Mononuclear cell (primary cell): ENCODE results near the gene NKD2. TPM values are rescaled to one million over a fixed set of nuclear protein-coding genes. Genes with fewer than 3 reads are reported as not detected.
"Not testable (repeated sequence)": the region's sequence is repeated elsewhere in the genome, so short reads cannot be mapped to it uniquely, and the experiment has no call there.

ENCODE experiments used
- H3K27me3 ChIP-seq: 2 replicates; pipeline ENCODE4 v1.6.0; 2011; ENCODE audit warnings: low read length, control low read depth; ENCODE audit not compliant: insufficient read depth
- H3K4me1 ChIP-seq: 2 replicates; pipeline ENCODE4 v1.5.1; 2011; ENCODE audit warnings: mild to moderate bottlenecking, low read length, control low read depth; ENCODE audit not compliant: insufficient read depth
- H3K4me3 ChIP-seq: 2 replicates; pipeline ENCODE4 v1.5.1; 2011; ENCODE audit warnings: mild to moderate bottlenecking, low read length, moderate library complexity
- H3K9me3 ChIP-seq: 2 replicates; pipeline ENCODE4 v1.5.1; 2011; ENCODE audit warnings: low read depth, mild to moderate bottlenecking, control low read depth, low read length
- total RNA-seq: library from RNA; depleted of rRNA; stranded (reverse); fragments of >200 nt; gene quantifications from one replicate; pipeline ENCODE4 v1.2.3, GENCODE V29; 2012

NKD2 gene
- total RNA-seq, 1 donor, result not detected

DNA sequence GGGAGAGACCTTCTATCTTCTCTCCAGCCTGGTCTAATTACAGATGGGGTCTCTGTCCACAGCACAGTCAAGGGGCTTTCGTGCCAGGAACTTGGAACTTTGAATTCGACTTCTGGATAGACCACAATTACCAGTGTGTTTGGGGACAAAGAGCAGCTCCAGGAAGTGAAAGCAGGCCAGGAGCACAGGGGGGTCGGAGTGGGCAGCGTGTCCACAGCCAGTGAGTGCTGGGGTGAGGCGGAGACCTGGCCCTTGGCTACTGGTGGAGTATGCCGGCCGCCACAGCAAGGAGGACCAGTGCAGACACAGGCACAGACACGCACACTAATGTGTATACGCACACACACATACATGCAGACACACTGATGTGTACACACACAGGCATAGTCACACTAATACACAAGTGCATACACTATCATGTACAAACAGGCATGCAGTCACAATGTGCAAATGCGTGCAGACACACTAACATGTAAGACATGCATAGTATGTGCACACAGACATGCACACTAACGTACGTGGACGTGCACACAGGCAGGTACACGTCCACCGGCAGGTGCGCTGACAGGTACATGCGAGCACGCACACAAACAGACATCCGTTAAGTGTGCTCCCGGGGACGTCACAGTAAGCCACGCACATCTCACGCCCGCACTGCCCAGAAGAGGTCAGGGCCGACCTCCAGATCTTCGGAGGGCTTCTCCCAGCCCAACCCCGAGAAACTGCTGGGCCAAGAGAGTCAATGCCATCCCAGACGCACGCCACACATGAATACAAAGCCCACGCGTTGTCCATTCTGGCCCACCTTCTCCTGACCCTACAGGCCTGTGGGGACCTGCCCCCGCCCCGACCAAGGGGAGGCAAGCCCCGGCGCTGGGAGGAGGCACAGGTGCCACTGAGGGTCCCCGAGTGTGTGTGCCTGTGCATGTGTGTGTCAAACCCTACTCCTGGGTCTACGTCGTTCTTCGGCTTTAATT lies 46.5 kb downstream of the NKD2 start:
- Histone ChIP-seq H3K4me1 (no peaks in the 10 kb centered on the region), H3K9me3 (no peaks in the 10 kb centered on the region), H3K27me3 (no peaks in the 10 kb centered on the region), H3K4me3 (no peak overlapping the region)

DNA sequence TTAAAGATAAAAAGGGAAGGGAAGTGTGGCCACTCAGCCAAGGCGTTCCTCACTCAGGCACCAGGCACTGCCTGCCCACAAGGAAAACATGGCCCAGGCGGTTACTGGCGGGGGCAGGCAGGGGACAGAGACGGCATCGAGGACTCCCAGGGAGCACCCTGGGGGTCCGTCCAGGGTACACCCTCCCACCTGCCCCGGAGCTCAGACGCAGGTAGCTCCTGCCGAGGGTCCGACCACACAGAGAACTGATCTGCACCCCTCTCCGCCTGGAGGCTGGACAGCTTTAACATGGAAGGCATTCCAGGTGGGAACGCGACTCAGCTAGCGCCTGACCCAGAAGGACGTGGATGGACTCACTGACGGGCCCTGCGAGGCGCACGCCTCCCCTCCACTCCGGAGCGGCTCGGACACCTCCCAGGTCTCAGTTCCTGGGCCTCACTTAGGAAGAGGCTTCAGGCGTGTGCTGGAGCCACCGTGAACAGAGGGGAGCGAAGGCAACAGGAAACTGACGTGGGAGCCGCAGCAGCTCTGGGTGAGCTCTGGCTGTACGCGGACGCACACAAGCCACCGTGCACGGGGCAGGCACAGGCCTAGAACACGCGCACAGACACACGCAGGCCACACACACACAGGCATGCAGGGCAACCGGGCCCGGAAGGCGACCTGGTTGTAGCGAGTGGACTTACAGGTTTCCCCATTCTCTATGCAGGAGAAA lies 47.5 kb downstream of the NKD2 start:
- H3K27me3 ChIP-seq, result no peaks in the 10 kb centered on the region
- H3K4me1 ChIP-seq, result no peaks in the 10 kb centered on the region
- H3K4me3 ChIP-seq, result no peak overlapping the region
- H3K9me3 ChIP-seq, result no peaks in the 10 kb centered on the region

DNA sequence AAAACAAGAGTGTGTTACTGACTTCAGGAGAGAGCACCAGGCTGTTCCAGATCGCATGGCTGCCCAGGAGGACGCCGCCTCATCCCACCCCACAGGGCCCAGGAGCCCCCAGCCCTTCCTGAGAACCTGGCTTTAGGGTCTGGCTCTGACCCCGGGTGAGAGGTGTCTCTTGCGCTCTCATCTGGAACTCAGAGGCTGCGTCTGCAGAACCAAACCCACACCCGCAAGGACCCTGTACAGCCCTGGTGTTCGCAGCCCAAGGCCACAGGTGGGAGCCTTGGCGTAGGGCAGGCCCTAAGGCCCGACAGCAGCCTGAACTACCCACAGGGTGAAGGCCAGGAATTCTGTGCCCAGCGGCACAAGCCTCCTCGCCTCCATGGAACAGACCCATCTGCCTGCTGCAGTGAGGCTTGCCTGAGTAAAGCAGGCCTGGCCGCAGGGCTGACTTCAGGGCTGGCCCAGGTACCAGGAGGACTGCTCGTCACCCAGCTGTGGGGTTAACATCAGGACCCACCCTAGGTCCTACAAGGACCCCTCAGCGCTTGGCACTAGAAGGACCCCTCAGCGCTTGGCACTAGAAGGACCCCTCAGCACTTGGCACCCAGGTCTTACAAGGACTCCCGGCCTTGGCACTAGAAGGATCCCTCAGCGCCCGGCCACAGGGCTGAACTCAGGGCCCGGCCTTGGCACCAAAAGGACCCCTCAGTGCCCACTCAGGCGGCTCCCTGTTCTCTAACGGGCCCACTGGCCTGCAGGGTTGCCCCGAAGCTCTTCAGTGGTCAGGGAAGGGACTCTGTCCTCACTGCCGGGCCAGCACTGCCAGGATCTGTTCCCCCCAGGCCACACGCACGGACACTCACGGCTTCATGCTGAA lies 48.2 kb downstream of the NKD2 start:
- Histone ChIP-seq H3K4me3 (no peak overlapping the region), H3K27me3 (no peaks in the 10 kb centered on the region), H3K4me1 (no peaks in the 10 kb centered on the region), H3K9me3 (no peaks in the 10 kb centered on the region)

DNA sequence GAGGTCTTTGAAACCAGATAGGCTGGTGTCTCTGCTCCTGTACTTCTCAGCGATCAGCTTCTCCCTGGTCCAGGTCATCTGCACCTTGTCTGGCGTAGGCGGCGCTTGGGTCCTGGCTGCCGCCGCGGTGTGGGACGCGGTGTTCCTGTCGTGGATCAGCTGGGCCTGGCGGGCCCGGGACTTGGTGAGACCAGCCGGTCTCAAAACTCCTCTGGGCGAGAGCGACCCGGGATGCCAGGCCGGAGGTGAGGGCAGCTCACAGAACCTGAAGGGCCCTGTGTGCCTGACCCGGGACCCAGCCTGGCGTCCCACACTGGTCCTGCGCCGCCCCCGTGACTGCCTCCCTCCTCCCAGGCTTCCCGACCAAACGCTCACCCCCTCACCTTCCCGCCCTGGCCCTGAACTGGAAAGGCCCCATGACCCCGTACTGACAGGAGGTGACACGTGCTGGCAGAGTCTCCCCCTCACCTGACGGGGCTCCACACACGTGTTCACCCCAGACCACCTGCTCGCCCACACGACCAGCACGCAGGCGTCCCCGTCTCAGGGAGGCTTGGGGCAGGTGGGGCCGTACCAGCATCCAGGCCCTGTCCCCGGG lies 49.0 kb downstream of the NKD2 start:
- Histone ChIP-seq H3K9me3 (no peaks in the 10 kb centered on the region), H3K4me3 (no peak overlapping the region), H3K4me1 (no peaks in the 10 kb centered on the region), H3K27me3 (no peaks in the 10 kb centered on the region)

DNA sequence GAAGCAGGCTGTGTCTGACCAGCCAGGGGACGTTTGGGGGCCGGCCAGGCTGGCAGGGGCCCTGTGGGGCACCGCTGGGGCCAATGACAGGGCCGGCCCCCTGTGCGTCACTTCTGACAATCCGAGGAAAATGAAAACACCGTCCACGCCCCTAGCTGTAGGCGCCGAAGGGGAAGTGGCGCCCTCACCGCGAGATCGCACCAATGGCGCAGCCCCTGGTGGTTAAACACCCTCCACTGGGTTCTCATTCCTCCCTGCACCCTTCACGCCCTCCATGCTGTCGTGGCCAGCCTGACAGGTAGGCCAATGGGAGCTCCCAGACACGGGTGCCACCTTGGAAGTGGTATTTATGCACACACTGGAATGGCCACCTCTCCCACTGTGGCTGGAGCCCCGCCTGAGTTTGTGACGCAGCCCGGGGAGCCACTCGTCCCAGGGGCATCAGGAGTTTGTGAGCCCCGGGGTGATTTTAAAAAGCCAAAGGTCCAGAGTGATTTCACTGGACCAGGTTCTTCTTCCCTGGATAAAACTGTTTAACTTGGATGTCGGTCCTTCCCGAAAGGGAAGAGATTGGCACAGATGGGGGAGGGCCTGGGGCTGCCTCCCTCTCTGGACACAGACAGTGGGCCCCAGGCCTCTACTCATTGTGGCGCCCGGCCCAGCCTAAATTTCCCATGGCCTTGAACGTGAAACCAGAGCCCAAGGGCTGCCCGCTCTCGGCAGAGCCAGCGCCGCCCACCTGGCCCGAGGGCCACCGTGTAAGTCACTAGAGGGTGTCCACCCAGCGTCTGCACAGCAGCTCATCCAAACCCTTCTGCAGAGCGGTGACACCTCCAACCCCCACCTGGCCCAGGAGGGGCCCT lies 49.7 kb downstream of the NKD2 start:
- Histone ChIP-seq H3K4me3 (no peak overlapping the region), H3K9me3 (no peaks in the 10 kb centered on the region), H3K4me1 (no peaks in the 10 kb centered on the region), H3K27me3 (no peaks in the 10 kb centered on the region)

DNA sequence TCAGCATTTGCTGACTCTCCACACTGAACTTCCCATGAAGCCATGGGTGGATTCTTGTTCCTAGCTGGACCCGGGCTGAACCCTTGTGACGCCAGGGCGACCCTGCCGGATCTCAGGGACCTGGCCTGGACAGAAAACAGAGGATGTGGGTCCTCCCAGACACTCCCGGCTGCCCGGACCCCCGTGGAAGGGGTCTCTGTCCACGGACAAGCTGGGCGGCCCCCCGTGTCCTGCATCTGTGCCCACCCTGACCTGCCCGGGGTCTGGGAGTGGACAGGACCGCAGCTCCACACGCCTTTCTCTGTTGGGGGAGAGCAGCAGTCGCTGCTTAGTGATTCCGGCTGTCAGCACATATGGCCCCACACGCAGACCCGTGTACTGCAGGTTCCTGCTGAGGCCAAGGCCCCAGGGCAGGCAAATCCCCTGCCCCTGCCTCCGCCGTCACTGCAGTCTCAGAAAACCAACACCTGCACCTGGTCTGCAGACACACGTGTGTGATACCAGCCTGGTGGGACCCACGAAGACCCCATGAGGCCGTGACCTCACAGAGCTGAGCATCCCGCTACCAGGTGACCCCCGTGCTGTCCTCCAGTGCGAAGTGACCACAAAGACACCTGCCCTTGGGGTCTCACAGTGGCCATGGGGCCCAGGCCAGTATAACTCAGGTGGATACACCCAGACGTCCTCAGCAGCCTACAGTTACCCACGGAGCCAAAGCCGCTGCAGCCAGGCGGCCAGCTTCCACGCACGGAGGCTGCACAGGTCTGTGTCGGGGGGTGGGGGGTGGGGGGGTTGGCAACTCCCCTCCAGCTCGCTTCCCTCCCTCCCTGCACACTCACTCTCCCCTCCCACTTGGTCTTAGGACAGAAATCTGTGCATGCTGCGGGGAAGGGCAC lies 50.6 kb downstream of the NKD2 start:
- H3K4me1 ChIP-seq, result no peaks in the 10 kb centered on the region

DNA sequence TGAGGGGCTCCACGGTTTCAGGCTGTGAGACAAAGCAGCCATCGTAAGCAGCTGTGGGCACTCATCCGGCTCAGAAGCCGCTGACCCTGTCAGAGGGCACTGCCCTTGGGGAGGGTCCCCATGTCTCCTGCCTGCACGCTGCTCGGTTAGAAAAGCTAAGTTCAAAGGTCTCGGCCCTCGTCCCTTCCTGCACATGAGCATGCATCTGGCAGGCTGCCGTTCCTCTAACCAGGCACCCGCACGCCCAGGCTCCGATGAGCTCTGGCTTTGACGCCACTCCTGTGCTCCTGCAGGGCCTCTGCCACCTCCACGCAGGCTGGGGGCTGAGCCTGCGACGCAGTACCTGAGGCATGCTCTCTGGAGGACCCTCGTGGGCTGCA lies 51.3 kb downstream of the NKD2 start:
- no peaks in the 10 kb centered on the region for H3K9me3 ChIP-seq
- H3K4me1 ChIP-seq, result no peaks in the 10 kb centered on the region
- no peaks in the 10 kb centered on the region for H3K27me3 ChIP-seq
- no peak overlapping the region for H3K4me3 ChIP-seq

More for the DNA sequence above, 50.6 kb downstream of the NKD2 start:
- Histone ChIP-seq H3K27me3 (no peaks in the 10 kb centered on the region), H3K9me3 (no peaks in the 10 kb centered on the region), H3K4me3 (no peak overlapping the region)

DNA sequence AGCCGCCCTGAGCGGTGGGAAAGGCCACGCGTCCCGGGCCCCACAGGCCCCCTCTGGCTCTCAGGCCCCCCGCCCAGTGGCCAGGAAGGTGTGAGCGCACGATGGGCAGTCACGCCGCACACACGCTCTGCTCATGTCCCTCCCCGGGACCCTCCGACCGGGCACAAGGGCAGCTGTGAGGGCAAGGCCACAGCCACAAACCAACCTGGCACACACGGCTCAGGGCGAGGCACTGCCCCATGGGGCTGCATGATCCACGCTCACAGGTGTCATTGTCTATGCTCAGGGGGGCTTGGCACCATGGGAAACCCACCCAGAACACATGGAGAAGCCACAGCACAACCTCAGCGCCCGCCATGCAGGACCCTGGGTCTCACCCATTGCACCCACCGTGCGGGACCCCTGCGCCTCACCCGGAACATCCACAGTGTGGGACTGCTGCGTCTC lies 52.0 kb downstream of the NKD2 start:
- H3K4me1 ChIP-seq, result no peaks in the 10 kb centered on the region
- H3K9me3 ChIP-seq, result no peaks in the 10 kb centered on the region

DNA sequence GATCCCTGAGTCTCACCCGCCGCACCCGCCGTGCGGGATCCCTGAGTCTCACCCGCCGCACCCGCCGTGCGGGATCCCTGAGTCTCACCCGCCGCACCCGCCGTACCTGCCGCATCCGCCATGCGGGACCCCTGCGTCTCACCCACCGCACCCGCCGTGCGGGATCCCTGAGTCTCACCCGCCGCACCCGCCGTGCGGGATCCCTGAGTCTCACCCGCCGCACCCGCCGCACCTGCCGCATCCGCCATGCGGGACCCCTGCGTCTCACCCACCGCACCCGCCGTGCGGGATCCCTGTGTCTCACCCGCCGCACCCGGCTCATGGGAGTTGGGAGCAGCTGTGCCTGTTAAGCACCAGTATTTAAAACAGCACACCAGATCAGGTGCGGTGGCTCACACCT lies 52.7 kb downstream of the NKD2 start:
- not testable (repeated sequence) for H3K27me3 ChIP-seq, H3K4me1 ChIP-seq, H3K4me3 ChIP-seq, H3K9me3 ChIP-seq

More for the DNA sequence above, 52.0 kb downstream of the NKD2 start:
- Histone ChIP-seq H3K27me3 (no peaks in the 10 kb centered on the region), H3K4me3 (no peak overlapping the region)

DNA sequence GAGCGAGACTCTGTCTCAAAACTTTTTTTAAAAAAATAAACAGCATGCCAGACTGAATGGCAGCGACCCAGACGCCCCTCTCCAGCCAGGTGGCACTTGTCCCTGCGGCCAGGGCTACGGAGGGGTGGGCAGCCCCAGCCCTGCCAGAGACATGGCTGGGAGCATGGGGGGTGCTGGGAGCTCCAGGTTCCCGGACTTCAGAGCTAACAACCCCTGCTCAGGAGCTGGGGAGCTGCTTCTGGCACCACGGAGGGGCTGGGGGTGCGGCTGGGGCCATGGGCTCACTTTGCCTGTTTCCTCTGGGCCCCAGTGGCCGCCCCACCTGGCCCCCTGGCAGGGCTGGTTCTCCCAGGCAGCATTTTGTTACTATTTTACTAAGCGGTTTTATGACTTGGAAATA lies 53.3 kb downstream of the NKD2 start:
- no peaks in the 10 kb centered on the region for H3K4me1 ChIP-seq
- no peak overlapping the region for H3K4me3 ChIP-seq
- H3K27me3 ChIP-seq, result no peaks in the 10 kb centered on the region
- H3K9me3 ChIP-seq, result no peaks in the 10 kb centered on the region

DNA sequence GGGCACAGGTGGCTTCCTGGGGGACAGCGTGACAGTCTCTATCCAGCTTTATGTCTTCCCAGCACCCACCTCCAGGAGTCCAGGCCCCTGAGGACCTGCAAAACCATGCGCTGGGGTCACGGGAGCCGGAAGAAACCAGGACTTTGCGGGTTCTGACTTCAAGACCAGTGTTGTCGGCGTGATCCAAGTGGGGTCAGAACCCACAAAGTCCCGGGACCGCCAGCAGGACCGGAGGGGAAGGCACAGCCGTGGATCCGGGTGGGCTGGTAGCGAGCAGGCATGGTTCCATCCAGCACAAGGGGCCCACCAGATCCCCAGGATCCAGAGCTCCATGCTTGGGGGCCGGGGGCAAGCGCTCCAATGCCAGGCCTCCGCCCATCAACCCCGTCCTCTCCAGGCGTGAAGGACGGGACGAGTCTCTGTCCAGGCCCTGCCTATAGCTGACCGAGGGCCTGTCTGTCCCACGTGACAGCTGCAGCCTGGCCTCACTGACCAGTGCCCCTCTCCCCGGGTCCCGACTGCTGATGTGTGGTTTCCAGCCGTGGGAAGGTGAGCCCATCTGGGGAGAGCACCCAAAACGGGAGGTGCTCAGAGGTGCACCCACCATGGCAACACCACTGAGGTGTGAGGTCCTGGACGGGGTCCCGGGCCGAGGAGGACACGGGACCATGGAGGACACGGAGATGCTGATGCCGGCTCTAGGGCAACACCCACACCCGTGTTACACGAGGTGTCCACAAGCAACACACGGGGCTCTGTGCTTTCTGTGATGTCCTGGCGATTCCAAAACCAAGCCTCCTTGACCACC lies 54.4 kb downstream of the NKD2 start:
- Histone ChIP-seq H3K27me3 (no peaks in the 10 kb centered on the region), H3K4me3 (no peak overlapping the region), H3K4me1 (no peaks in the 10 kb centered on the region), H3K9me3 (no peaks in the 10 kb centered on the region)

DNA sequence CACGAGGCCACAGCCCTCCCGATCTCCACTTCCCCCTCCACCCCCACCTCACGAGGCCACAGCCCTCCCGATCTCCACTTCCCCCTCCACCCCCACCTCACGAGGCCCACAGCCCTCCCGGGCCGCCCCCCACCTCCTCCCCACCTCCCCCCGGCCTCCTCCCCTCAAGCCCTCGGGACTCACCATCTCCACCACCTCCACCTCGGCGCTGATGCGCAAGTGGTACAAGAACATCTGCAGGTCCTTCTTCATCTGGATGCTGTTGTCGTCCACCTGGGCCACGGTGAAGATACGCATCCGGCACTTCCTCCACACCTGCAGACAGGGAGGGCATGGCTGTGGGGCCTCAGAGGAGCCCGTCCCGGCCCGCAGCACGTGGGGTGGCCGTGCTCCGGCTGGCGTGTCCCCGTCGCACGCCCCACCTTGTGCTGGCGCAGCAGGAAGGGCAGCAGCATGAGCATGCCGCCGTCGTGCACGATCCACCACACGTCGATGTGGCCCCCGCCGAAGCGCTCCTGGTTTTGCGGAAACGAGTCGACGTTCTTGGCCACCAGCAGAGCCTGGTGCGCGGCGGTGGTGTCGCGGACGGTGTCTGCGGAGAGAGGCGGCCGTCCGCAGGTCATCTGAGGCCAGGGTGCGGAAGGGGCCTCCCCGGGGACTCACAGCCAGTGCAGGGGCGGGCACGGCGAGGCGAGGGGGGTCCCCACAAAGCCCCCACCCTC lies 55.2 kb downstream of the NKD2 start:
- Histone ChIP-seq H3K4me1 (no peaks in the 10 kb centered on the region), H3K9me3 (no peaks in the 10 kb centered on the region), H3K4me3 (no peak overlapping the region), H3K27me3 (no peaks in the 10 kb centered on the region)
